H9 (cell line): ENCODE data around the gene KCNC2. TPM values are rescaled to one million over a fixed set of nuclear protein-coding genes. Genes with fewer than 3 reads are reported as not detected.

ENCODE experiments used
- DNase-seq: peaks from one replicate; pipeline ENCODE4 v3.0.0-alpha.2; 2017
- H2AFZ ChIP-seq: one replicate; pipeline ENCODE4 v1.6.1; 2013; ENCODE audit warnings: mild to moderate bottlenecking, low read length, control low read depth, moderate library complexity
- H2AK5ac ChIP-seq: 2 replicates; pipeline ENCODE4 v1.6.1; 2013; ENCODE audit warnings: low read length, control low read depth, mixed read lengths; ENCODE audit not compliant: insufficient read length
- H2BK120ac ChIP-seq: one replicate; pipeline ENCODE4 v1.6.1; 2013; ENCODE audit warnings: low read depth, mild to moderate bottlenecking, low read length, control low read depth, inconsistent platforms; ENCODE audit not compliant: poor library complexity, severe bottlenecking
- H2BK12ac ChIP-seq: 2 replicates; pipeline ENCODE4 v1.6.1; 2013; ENCODE audit warnings: low read length, control low read depth, mixed read lengths, low read depth; ENCODE audit not compliant: insufficient read length
- H2BK15ac ChIP-seq: 2 replicates; pipeline ENCODE4 v1.6.1; 2013; ENCODE audit warnings: low read depth, low read length, control low read depth
- H2BK20ac ChIP-seq: one replicate; pipeline ENCODE4 v1.6.1; 2013; ENCODE audit warnings: low read depth, mild to moderate bottlenecking, low read length, control low read depth, inconsistent platforms; ENCODE audit not compliant: poor library complexity, severe bottlenecking
- H2BK5ac ChIP-seq: 2 replicates; pipeline ENCODE4 v1.6.1; 2013; ENCODE audit warnings: low read length, control low read depth, mixed read lengths; ENCODE audit not compliant: insufficient read length
- H3K14ac ChIP-seq: 2 replicates; pipeline ENCODE4 v1.6.1; 2013; ENCODE audit warnings: low read length, control low read depth; ENCODE audit not compliant: insufficient read depth
- H3K18ac ChIP-seq: 2 replicates; pipeline ENCODE4 v1.6.1; 2013; ENCODE audit warnings: low read depth, mild to moderate bottlenecking, mixed read lengths, low read length, control low read depth; ENCODE audit not compliant: insufficient read length
- H3K23ac ChIP-seq: 2 replicates; pipeline ENCODE4 v1.6.1; 2013; ENCODE audit warnings: low read length, control low read depth, mixed read lengths, low read depth; ENCODE audit not compliant: insufficient read length
- H3K23me2 ChIP-seq: 2 replicates; pipeline ENCODE4 v1.6.1; 2013; ENCODE audit warnings: low read depth, mild to moderate bottlenecking, mixed read lengths, low read length, control low read depth; ENCODE audit not compliant: insufficient read length, poor library complexity, severe bottlenecking
- H3K27ac ChIP-seq: 2 replicates; pipeline ENCODE4 v1.5.1; 2013; ENCODE audit warnings: low read length, control low read depth, mixed read lengths, low read depth; ENCODE audit not compliant: insufficient read length
- H3K27me3 ChIP-seq: 2 replicates; pipeline ENCODE4 v1.6.1; 2013; ENCODE audit warnings: low read length, control low read depth, inconsistent platforms; ENCODE audit not compliant: insufficient read depth
- H3K4ac ChIP-seq: 2 replicates; pipeline ENCODE4 v1.6.1; 2013; ENCODE audit warnings: low read depth, mild to moderate bottlenecking, control low read depth, inconsistent platforms, low read length, moderate library complexity
- H3K4me1 ChIP-seq: 2 replicates; pipeline ENCODE4 v1.6.1; 2013; ENCODE audit warnings: low read length, control low read depth, inconsistent platforms; ENCODE audit not compliant: insufficient read depth
- H3K4me2 ChIP-seq: 2 replicates; pipeline ENCODE4 v1.6.1; 2013; ENCODE audit warnings: low read length, control low read depth, mixed read lengths; ENCODE audit not compliant: insufficient read length, insufficient read depth
- H3K56ac ChIP-seq: 2 replicates; pipeline ENCODE4 v1.6.1; 2013; ENCODE audit warnings: low read depth, mild to moderate bottlenecking, mixed read lengths, low read length, control low read depth; ENCODE audit not compliant: insufficient read length
- H3K79me1 ChIP-seq: 2 replicates; pipeline ENCODE4 v1.6.1; 2013; ENCODE audit warnings: low read depth, mild to moderate bottlenecking, moderate library complexity, low read length, control low read depth, inconsistent platforms; ENCODE audit not compliant: insufficient read depth, poor library complexity, severe bottlenecking
- H3K79me2 ChIP-seq: 2 replicates; pipeline ENCODE4 v1.6.1; 2013; ENCODE audit warnings: low read length, control low read depth, inconsistent platforms; ENCODE audit not compliant: insufficient read depth
- H3K9ac ChIP-seq: 2 replicates; pipeline ENCODE4 v1.6.1; 2013; ENCODE audit warnings: low read length, control low read depth, mixed read lengths; ENCODE audit not compliant: insufficient read length; ENCODE audit errors: extremely low read depth
- H3K9me3 ChIP-seq: one replicate; pipeline ENCODE4 v1.6.1; 2013; ENCODE audit warnings: low read depth, low read length, inconsistent platforms; ENCODE audit not compliant: control insufficient read depth
- H3T11ph ChIP-seq: one replicate; pipeline ENCODE4 v1.6.1; 2013; ENCODE audit warnings: mild to moderate bottlenecking, low read length, control low read depth, inconsistent platforms
- H4K20me1 ChIP-seq: one replicate; pipeline ENCODE4 v1.6.1; 2013; ENCODE audit not compliant: control insufficient read depth, insufficient read length, insufficient read depth
- H4K5ac ChIP-seq: 2 replicates; pipeline ENCODE4 v1.6.1; 2013; ENCODE audit warnings: low read depth, mild to moderate bottlenecking, mixed read lengths, low read length, control low read depth; ENCODE audit not compliant: insufficient read length
- H4K8ac ChIP-seq: replicated peaks from 2 replicates; pipeline ENCODE4 v1.6.1; 2013; ENCODE audit warnings: low read length, control low read depth, mixed read lengths, low read depth; ENCODE audit not compliant: insufficient read length
- H4K91ac ChIP-seq: 2 replicates; pipeline ENCODE4 v1.6.1; 2013; ENCODE audit warnings: low read depth, mild to moderate bottlenecking, moderate library complexity, mixed read lengths, low read length, control low read depth; ENCODE audit not compliant: insufficient read length
- H3K27ac Mint-ChIP-seq, 3 experiments: 2 replicates in 2 of 3; 3 replicates in 1 of 3; pipeline ENCODE4 v1.8.0; 2020 to 2021; ENCODE audit warnings: mixed read lengths in 3 of 3, mild to moderate bottlenecking in 1 of 3, moderate library complexity in 1 of 3
- H3K27me3 Mint-ChIP-seq: 2 replicates; pipeline ENCODE4 v1.8.0; 2021; ENCODE audit warnings: low read depth, mild to moderate bottlenecking, moderate library complexity, mixed read lengths
- H3K36me3 Mint-ChIP-seq, 3 experiments: 2 replicates in 2 of 3; 3 replicates in 1 of 3; pipeline ENCODE4 v1.8.0; 2020 to 2021; ENCODE audit warnings: low read depth in 3 of 3, mixed read lengths in 3 of 3; ENCODE audit not compliant: insufficient read depth in 1 of 3
- H3K4me1 Mint-ChIP-seq, 2 experiments: 2 replicates each; pipeline ENCODE4 v1.8.0; 2020; ENCODE audit warnings: mixed read lengths in 2 of 2
- H3K4me3 Mint-ChIP-seq, 2 experiments: 2 replicates in 1 of 2; 3 replicates in 1 of 2; pipeline ENCODE4 v1.8.0; 2020 to 2021; ENCODE audit warnings: mild to moderate bottlenecking in 2 of 2, mixed read lengths in 2 of 2, moderate library complexity in 1 of 2
- H3K9me3 Mint-ChIP-seq, 2 experiments: 2 replicates in 1 of 2; 3 replicates in 1 of 2; pipeline ENCODE4 v1.8.0; 2020; ENCODE audit warnings: mild to moderate bottlenecking in 2 of 2, mixed read lengths in 2 of 2, moderate library complexity in 1 of 2
- WGBS: extraction: QIAGEN DNeasy Blood & Tissue Kit; methylation state at CpG from one replicate; pipeline ENCODE4 v1.1.7; 2013; ENCODE audit warnings: missing lambda C conversion rate, low lambda C conversion rate, mixed read lengths; ENCODE audit not compliant: insufficient read length; ENCODE audit errors: extremely low coverage; 5-methylcytosine and 5-hydroxymethylcytosine counted together
- total RNA-seq: library from RNA; stranded (reverse); gene quantifications from 2 replicates; pipeline ENCODE4 v1.2.1, GENCODE V29; 2021
- TF ChIP-seq, protein P1 (sequence below): fragments of 200-600 bp; sonication (generic); conservative IDR thresholded peaks from 3 replicates; pipeline ENCODE4 v1.8.0; 2021; ENCODE audit warnings: antibody characterized with exemption, mild to moderate bottlenecking

Gene KCNC2
- total RNA-seq, 1 experiment from 2014 or later = not detected

DNA sequence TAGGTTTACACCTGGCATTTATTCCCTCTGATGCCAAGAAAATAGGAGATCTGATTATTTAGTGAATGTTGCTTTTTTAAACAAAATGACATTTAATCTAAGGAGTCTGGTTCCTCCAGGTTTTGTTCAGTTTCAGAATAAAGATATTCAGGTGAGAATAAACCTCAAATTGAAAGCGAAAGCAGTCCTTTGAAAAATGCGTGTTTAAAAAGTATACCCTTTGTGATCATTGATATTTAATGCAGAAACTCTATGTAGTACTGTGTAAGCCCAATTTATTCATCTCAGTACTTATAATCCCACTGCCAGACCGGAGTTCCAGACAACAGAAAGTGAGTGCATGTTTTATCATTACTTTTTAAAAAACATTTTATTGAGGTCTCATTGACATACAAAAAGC lies 210.2 kb downstream of the KCNC2 start:
- Mint-ChIP-seq H3K27ac (no peak overlapping the region), H3K4me3 (no peak overlapping the region), H3K4me1 (no peaks in the 10 kb centered on the region), H3K9me3 (peaks cover 0 to 4% of the 10 kb centered on the region in 2 experiments; a peak in 2 of 5 replicates), H3K27me3 (no peaks in the 10 kb centered on the region), H3K36me3 (no peaks in the 10 kb centered on the region)
- no peak overlapping the region for H2AK5ac ChIP-seq
- H2BK120ac ChIP-seq = no peak overlapping the region
- H3K23ac ChIP-seq = no peak overlapping the region
- H2BK5ac ChIP-seq = no peak overlapping the region
- no peak overlapping the region for H3K18ac ChIP-seq
- H3K56ac ChIP-seq = no peak overlapping the region
- no peaks in the 10 kb centered on the region for H3K79me2 ChIP-seq
- TF ChIP-seq, protein P1, sequence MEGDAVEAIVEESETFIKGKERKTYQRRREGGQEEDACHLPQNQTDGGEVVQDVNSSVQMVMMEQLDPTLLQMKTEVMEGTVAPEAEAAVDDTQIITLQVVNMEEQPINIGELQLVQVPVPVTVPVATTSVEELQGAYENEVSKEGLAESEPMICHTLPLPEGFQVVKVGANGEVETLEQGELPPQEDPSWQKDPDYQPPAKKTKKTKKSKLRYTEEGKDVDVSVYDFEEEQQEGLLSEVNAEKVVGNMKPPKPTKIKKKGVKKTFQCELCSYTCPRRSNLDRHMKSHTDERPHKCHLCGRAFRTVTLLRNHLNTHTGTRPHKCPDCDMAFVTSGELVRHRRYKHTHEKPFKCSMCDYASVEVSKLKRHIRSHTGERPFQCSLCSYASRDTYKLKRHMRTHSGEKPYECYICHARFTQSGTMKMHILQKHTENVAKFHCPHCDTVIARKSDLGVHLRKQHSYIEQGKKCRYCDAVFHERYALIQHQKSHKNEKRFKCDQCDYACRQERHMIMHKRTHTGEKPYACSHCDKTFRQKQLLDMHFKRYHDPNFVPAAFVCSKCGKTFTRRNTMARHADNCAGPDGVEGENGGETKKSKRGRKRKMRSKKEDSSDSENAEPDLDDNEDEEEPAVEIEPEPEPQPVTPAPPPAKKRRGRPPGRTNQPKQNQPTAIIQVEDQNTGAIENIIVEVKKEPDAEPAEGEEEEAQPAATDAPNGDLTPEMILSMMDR = no peak
- no peak overlapping the region for H3K9ac ChIP-seq
- WGBS = no CpG with 5 or more reads among the region's 3 CpGs
- no peak overlapping the region for H3K27ac ChIP-seq
- H3K4me2 ChIP-seq = no peak overlapping the region
- no peak overlapping the region for H2BK12ac ChIP-seq
- no peak overlapping the region for H3K14ac ChIP-seq
- H4K5ac ChIP-seq = no peak overlapping the region
- H4K8ac ChIP-seq = no peak overlapping the region
- no peaks in the 10 kb centered on the region for H3K4me1 ChIP-seq
- no peaks in the 10 kb centered on the region for H3K23me2 ChIP-seq
- no peaks in the 10 kb centered on the region for H4K20me1 ChIP-seq
- no peak overlapping the region for H3K4ac ChIP-seq
- no peak overlapping the region for H2BK20ac ChIP-seq
- no peak overlapping the region for H3T11ph ChIP-seq
- no peak for DNase-seq
- H3K9me3 ChIP-seq = no peaks in the 10 kb centered on the region
- H2BK15ac ChIP-seq = no peak overlapping the region
- H3K27me3 ChIP-seq = no peaks in the 10 kb centered on the region
- H2AFZ ChIP-seq = no peak overlapping the region
- H4K91ac ChIP-seq = no peak overlapping the region
- H3K79me1 ChIP-seq = no peaks in the 10 kb centered on the region

Other genes with a start within 250 kb of the KCNC2 start
- gene CAPS2, start 120.5 kb upstream of the KCNC2 start, total RNA-seq = 3.9 and 4.3 TPM in 2 replicates
- gene GLIPR1L1, start 124.8 kb upstream of the KCNC2 start, total RNA-seq = 1.9 and 3.2 TPM in 2 replicates
- 0.09 and 0.35 TPM in 2 replicates for gene GLIPR1L2, start 181.2 kb upstream of the KCNC2 start, total RNA-seq